Neural progenitor cell (in vitro differentiated cells): ENCODE data around the gene FGD2. TPM values are rescaled to one million over a fixed set of nuclear protein-coding genes. Genes with fewer than 3 reads are reported as not detected.

Experiments
- DNase-seq: peaks from one replicate; pipeline ENCODE4 v3.0.0-alpha.2; 2016; ENCODE audit warnings: low spot score
- H2AFZ ChIP-seq: fragments of 200-600 bp; sonication (generic); replicated peaks from 2 replicates; pipeline ENCODE4 v1.6.1; 2016; ENCODE audit warnings: antibody characterized with exemption
- H3F3A ChIP-seq: fragments of 200-600 bp; sonication (generic); 2 replicates; pipeline ENCODE4 v1.6.1; 2016; ENCODE audit warnings: antibody characterized with exemption, low read depth
- H3K27ac ChIP-seq: fragments of 200-600 bp; sonication (generic); 2 replicates; pipeline ENCODE4 v1.5.1; 2016; ENCODE audit warnings: mild to moderate bottlenecking
- H3K27me3 ChIP-seq: fragments of 200-600 bp; sonication (generic); 2 replicates; pipeline ENCODE4 v1.6.1; 2016; ENCODE audit warnings: mild to moderate bottlenecking, moderate library complexity
- H3K36me3 ChIP-seq: fragments of 200-600 bp; sonication (generic); 2 replicates; pipeline ENCODE4 v1.5.1; 2016
- H3K4me1 ChIP-seq: fragments of 200-600 bp; sonication (generic); 2 replicates; pipeline ENCODE4 v1.6.1; 2016; ENCODE audit warnings: mixed run types
- H3K4me2 ChIP-seq: fragments of 200-600 bp; sonication (generic); 2 replicates; pipeline ENCODE4 v1.6.1; 2016
- H3K4me3 ChIP-seq: fragments of 200-600 bp; sonication (generic); 2 replicates; pipeline ENCODE4 v1.5.1; 2016
- H3K79me2 ChIP-seq: fragments of 200-600 bp; sonication (generic); 2 replicates; pipeline ENCODE4 v1.6.1; 2016; ENCODE audit warnings: low read depth
- H3K9ac ChIP-seq: fragments of 200-600 bp; sonication (generic); 2 replicates; pipeline ENCODE4 v1.6.1; 2016
- H3K9me3 ChIP-seq: fragments of 200-600 bp; sonication (generic); 2 replicates; pipeline ENCODE4 v1.5.1; 2016; ENCODE audit warnings: low read depth
- H4K20me1 ChIP-seq: fragments of 200-600 bp; sonication (generic); 2 replicates; pipeline ENCODE4 v1.6.1; 2016; ENCODE audit warnings: low read depth
- H3K27ac Mint-ChIP-seq: 3 replicates; pipeline ENCODE4 v1.8.0; 2021; ENCODE audit warnings: mixed read lengths
- H3K27me3 Mint-ChIP-seq: 2 replicates; pipeline ENCODE4 v1.8.0; 2022; ENCODE audit warnings: low read depth, mild to moderate bottlenecking, inconsistent platforms, moderate library complexity, mixed read lengths; ENCODE audit not compliant: insufficient read depth
- H3K36me3 Mint-ChIP-seq: 3 replicates; pipeline ENCODE4 v1.8.0; 2021; ENCODE audit warnings: mixed read lengths
- H3K4me1 Mint-ChIP-seq: 3 replicates; pipeline ENCODE4 v1.8.0; 2021; ENCODE audit warnings: mixed read lengths
- H3K4me3 Mint-ChIP-seq: 3 replicates; pipeline ENCODE4 v1.8.0; 2021; ENCODE audit warnings: mild to moderate bottlenecking, moderate library complexity, mixed read lengths
- H3K9me3 Mint-ChIP-seq: 3 replicates; pipeline ENCODE4 v1.8.0; 2020; ENCODE audit warnings: mixed read lengths
- CTCF ChIP-seq: fragments of 200-600 bp; sonication (generic); IDR thresholded peaks from 2 replicates; pipeline ENCODE4 v1.5.1; 2017; ENCODE audit warnings: antibody characterized with exemption, mild to moderate bottlenecking
- EZH2 ChIP-seq: fragments of 200-600 bp; sonication (generic); IDR thresholded peaks from 2 replicates; pipeline ENCODE4 v1.6.1; 2017; ENCODE audit warnings: antibody characterized with exemption, mild to moderate bottlenecking, moderate library complexity
- EZH2phosphoT487 ChIP-seq: fragments of 200-600 bp; sonication (generic); IDR thresholded peaks from 2 replicates; pipeline ENCODE4 v1.6.1; 2017; ENCODE audit warnings: antibody characterized with exemption
- total RNA-seq: library from RNA; depleted of rRNA; stranded (reverse); fragments of >200 nt; gene quantifications from 2 replicates; pipeline ENCODE4 v1.2.3, GENCODE V29; 2015; ENCODE audit warnings: low replicate concordance

FGD2 gene
- total RNA-seq, 1 donor from 2014 or later = 0.06 TPM

- H3K9me3 ChIP-seq = no peaks in the 10 kb centered on the region
- H3K27me3 Mint-ChIP-seq = peaks cover 8% of the 10 kb centered on the region
- H3K9me3 Mint-ChIP-seq = no peaks in the 10 kb centered on the region
- H3F3A ChIP-seq = peaks cover 3% of the 10 kb centered on the region
- H3K27me3 ChIP-seq = no peaks in the 10 kb centered on the region
- no peaks in the 10 kb centered on the region for H3K4me1 ChIP-seq
- no peak for TF ChIP-seq EZH2phosphoT487
- TF ChIP-seq EZH2 = no peak
- TF ChIP-seq CTCF = no peak
- H3K27ac Mint-ChIP-seq = no peak overlapping the region
- no peak overlapping the region for H3K4me3 ChIP-seq
- H3K9ac ChIP-seq = no peak overlapping the region
- no peaks in the 10 kb centered on the region for H4K20me1 ChIP-seq
- H3K36me3 Mint-ChIP-seq = no peaks in the 10 kb centered on the region
- H3K4me3 Mint-ChIP-seq = no peak overlapping the region
- H2AFZ ChIP-seq = no peak overlapping the region
- H3K4me2 ChIP-seq = no peak overlapping the region
- DNase-seq = no peak
- H3K4me1 Mint-ChIP-seq = peaks cover 8% of the 10 kb centered on the region
- H3K79me2 ChIP-seq = no peaks in the 10 kb centered on the region
- no peaks in the 10 kb centered on the region for H3K36me3 ChIP-seq
- no peak overlapping the region for H3K27ac ChIP-seq
These were observed 47.6 kb upstream of the FGD2 start for GRCh38 chr6:36957773-36958271.

- Mint-ChIP-seq H3K4me1 (peaks cover 17% of the 10 kb centered on the region), H3K4me3 (no peak overlapping the region), H3K27me3 (peaks cover 6% of the 10 kb centered on the region), H3K9me3 (no peaks in the 10 kb centered on the region), H3K36me3 (no peaks in the 10 kb centered on the region), H3K27ac (no peak overlapping the region)
- peaks cover 8% of the 10 kb centered on the region for H3F3A ChIP-seq
- DNase-seq = no peak
- H3K79me2 ChIP-seq = no peaks in the 10 kb centered on the region
- no peak overlapping the region for H3K9ac ChIP-seq
- H3K4me3 ChIP-seq = no peak overlapping the region
- H2AFZ ChIP-seq = no peak overlapping the region
- TF ChIP-seq EZH2 (no peak), EZH2phosphoT487 (no peak), CTCF (no peak)
- no peaks in the 10 kb centered on the region for H4K20me1 ChIP-seq
- H3K27me3 ChIP-seq = no peaks in the 10 kb centered on the region
- no peak overlapping the region for H3K4me2 ChIP-seq
- H3K4me1 ChIP-seq = peaks cover 4% of the 10 kb centered on the region
- H3K36me3 ChIP-seq = no peaks in the 10 kb centered on the region
- no peaks in the 10 kb centered on the region for H3K9me3 ChIP-seq
- H3K27ac ChIP-seq = no peak overlapping the region
These were observed 46.5 kb upstream of the FGD2 start for GRCh38 chr6:36958775-36959554.

- Histone ChIP-seq H2AFZ (no peak overlapping the region), H3K4me1 (peaks cover 4% of the 10 kb centered on the region), H3K4me3 (no peak overlapping the region), H3K27ac (no peak overlapping the region), H3K79me2 (no peaks in the 10 kb centered on the region), H3K27me3 (no peaks in the 10 kb centered on the region), H3K36me3 (no peaks in the 10 kb centered on the region), H4K20me1 (no peaks in the 10 kb centered on the region), H3K9ac (no peak overlapping the region), H3K4me2 (no peak overlapping the region), H3F3A (peaks cover 8% of the 10 kb centered on the region), H3K9me3 (no peaks in the 10 kb centered on the region)
- H3K4me3 Mint-ChIP-seq = no peak overlapping the region
- no peak for TF ChIP-seq EZH2
- TF ChIP-seq CTCF = no peak
- TF ChIP-seq EZH2phosphoT487 = no peak
- H3K36me3 Mint-ChIP-seq = no peaks in the 10 kb centered on the region
- peaks cover 19% of the 10 kb centered on the region for H3K4me1 Mint-ChIP-seq
- H3K27ac Mint-ChIP-seq = no peak overlapping the region
- DNase-seq = no peak
- no peaks in the 10 kb centered on the region for H3K9me3 Mint-ChIP-seq
- H3K27me3 Mint-ChIP-seq = peaks cover 6% of the 10 kb centered on the region
These were observed 45.8 kb upstream of the FGD2 start for GRCh38 chr6:36959555-36960250.
